ENCODE results near the gene ZNF716.
"Not testable (repeated sequence)": the region's sequence is repeated elsewhere in the genome, so short reads cannot be mapped to it uniquely, and the experiment has no call there.

The ZNF716 gene

GRCh38 chr7:57449904-57450303 lies at the start of gene ZNF716:
ZNF716 (plus strand) TSS chr7:57450177; CDS start chr7:57450289, 112 bp downstream.
- DNase-seq = no peak

GRCh38 chr7:57400531-57401155 lies 49.3 kb upstream of the ZNF716 start:
- no peak for DNase-seq

- not testable (repeated sequence) for DNase-seq
These were observed 46.9 kb upstream of the ZNF716 start for GRCh38 chr7:57403051-57403450.

GRCh38 chr7:57403601-57404342 lies 46.2 kb upstream of the ZNF716 start:
- no peak for DNase-seq

GRCh38 chr7:57404343-57404966 lies 45.5 kb upstream of the ZNF716 start:
- no peak for DNase-seq

- no peak for DNase-seq
These were observed 45.0 kb upstream of the ZNF716 start for GRCh38 chr7:57404967-57405421.

GRCh38 chr7:57407125-57407524 lies 42.9 kb upstream of the ZNF716 start:
- DNase-seq = no peak

GRCh38 chr7:57412168-57412567 lies 37.8 kb upstream of the ZNF716 start:
- no peak for DNase-seq

GRCh38 chr7:57412618-57413017 lies 37.4 kb upstream of the ZNF716 start:
- no peak for DNase-seq

GRCh38 chr7:57413529-57414398 lies 36.2 kb upstream of the ZNF716 start:
- DNase-seq = no peak

- DNase-seq = no peak
These were observed 35.6 kb upstream of the ZNF716 start for GRCh38 chr7:57414415-57414814.

- DNase-seq = no peak
These were observed 35.1 kb upstream of the ZNF716 start for GRCh38 chr7:57414852-57415251.

- DNase-seq = no peak
These were observed 34.7 kb upstream of the ZNF716 start for GRCh38 chr7:57415326-57415725.

- DNase-seq = no peak
These were observed 34.2 kb upstream of the ZNF716 start for GRCh38 chr7:57415730-57416129.

GRCh38 chr7:57416601-57417358 lies 33.2 kb upstream of the ZNF716 start:
- no peak for DNase-seq

GRCh38 chr7:57417736-57418135 lies 32.2 kb upstream of the ZNF716 start:
- DNase-seq = no peak

GRCh38 chr7:57423768-57424167 lies 26.2 kb upstream of the ZNF716 start:
- no peak for DNase-seq

- no peak for DNase-seq
These were observed 25.3 kb upstream of the ZNF716 start for GRCh38 chr7:57424515-57425238.

GRCh38 chr7:57425239-57425944 lies 24.6 kb upstream of the ZNF716 start:
- no peak for DNase-seq

GRCh38 chr7:57425969-57426628 lies 23.9 kb upstream of the ZNF716 start:
- no peak for DNase-seq
